NK-92 treated with Interleukin-12 subunit alpha and Interleukin-12 subunit beta, amount 100 ng/mL, for 24 hours (cell line): ENCODE measurements around the gene TPST1.
"Not testable (repeated sequence)": the region's sequence is repeated elsewhere in the genome, so short reads cannot be mapped to it uniquely, and the experiment has no call there.

Experiments used
- DNase-seq: peaks from one replicate; lab custom pipeline; 2025; lab: John Stamatoyannopoulos, UW

The TPST1 gene

DNA sequence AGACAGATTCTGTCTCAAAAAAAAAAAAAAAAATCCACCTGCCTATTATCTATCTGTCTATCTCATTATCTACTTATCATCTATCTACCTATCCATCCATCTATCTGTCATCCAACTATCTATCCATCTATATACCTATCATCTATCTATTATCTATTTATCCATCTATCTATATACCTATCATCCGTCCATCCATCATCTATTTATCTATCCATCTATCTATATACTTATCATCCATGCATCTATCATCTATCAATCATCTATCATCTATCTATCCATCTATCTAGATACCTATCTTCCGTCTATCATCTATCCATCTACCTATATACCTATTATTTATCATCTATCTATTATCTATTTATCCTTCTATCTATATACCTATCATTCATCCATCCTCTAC is 16.5 kb upstream of the TPST1 start:
- no peak for DNase-seq

DNA sequence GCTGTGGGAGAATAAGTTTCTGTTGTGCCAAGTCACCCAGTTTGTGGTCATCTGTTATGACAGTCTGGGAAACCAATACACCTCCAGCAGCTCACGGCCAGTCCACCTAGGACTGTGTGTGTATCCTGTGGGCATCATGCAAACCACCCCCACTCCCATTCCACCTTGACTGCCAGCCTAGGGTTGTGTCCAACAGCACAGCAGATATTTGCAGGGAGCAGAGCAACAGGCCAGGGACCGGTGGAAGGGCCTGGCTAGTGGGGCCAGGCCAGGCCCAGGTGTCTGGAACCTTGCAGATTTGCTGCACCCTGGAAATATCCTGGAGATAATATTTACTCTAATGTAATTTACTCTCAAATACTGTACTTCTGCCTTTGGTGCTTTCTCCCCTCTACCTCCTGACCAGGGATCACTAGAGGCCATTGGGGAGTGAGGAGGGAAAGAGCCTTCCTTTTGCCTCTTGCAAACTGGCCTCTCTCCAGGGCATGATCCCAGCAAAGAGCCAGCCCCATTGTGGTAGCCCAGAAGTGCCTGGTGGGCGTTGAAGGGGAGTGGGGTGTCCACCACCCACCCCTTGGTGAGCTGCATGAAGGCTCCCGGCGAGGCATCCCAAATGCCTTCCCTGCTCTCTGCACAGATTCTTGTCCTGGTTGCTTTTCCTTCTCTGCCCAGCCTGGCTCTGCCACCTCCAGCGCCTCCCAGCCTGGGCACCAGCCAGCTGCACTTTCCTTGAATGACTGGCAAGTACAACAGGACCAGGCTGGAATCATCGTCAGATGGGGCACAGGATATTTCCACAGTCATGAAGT is 15.2 kb upstream of the TPST1 start:
- DNase-seq: no peak

DNA sequence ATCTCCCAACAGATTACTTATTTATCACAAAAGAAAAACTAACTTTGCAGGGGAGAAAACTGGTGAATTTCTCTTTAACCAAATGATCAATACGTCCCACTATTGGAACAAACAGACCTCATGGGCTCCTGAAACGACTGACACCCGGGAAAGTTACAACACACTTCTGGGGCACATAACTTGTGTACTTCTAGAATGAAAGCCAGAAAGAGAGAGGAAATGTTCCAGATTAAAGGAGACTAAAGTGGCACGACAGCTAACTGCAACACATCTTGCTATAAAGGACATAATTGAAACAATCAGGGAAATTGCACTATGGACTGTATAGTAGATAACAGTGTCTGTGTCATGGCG is 14.7 kb upstream of the TPST1 start:
- no peak for DNase-seq

DNA sequence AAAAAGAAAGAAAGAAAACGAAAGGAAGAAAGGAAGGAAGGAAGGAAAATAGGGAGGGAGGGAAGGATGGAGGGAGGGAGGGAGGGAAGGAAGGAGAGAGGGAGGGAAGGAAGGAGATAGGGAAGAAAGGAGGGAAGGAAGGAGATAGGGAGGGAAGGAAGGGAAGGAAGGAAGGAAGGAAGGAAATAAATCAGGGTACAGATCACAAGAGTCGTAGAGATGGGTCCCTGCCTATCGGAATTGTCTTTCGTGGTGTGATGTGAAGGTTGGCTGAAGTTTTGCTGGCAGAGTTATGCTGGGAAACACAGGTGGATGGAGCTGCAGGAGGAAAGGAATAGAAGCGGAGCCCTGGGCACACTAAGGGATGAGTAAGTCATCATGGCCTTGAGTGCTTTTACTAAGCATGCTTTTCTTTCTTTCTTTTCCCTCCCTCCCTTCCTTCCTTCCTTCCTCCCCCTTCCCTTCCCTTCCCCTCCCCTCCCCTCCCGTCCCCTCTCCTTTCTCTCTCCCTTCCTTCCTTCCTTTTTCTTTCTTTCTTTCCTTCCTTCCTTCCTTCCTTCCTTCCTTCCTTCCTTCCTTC is 11.9 kb upstream of the TPST1 start:
- no peak for DNase-seq

DNA sequence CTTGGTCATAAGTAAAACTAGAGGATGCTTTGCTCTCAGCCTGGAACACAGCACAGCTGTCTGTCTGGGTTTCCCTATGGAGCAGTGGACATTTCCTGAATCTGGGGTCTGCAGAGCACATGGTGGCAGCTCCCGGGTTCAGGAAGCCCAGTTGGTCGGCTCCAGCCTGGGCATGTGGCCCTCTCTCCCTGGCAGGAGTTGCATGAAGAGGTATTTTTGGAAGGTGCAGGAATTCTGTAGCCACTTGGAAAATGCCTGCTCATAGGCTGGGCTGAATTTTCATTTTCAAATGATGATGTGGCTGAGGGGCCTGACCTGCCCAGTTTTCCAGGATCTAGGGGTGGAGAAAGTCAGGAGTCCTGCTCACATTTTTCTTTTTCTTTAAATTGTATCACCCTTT is 6.7 kb upstream of the TPST1 start:
- DNase-seq: no peak

DNA sequence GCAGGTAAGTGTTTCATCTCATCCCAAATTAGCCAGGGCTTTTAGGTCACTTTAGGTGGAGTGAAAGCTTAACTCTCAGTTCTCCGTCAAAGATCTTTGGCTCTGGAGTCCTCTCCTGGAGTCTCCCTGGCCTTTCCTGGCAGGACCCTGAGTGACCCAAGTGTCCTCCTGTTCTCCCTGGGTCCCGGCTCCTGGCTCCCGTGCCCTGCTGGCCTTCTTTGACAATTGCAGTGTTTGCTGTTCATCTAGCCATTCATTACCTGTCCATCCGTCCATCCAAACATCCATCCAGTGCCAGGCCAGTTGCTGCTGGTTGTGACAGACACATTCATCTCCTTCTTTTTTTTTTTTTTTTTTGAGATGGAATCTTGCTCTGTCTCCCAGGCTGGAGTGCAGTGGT is 6.2 kb upstream of the TPST1 start:
- no peak for DNase-seq

DNA sequence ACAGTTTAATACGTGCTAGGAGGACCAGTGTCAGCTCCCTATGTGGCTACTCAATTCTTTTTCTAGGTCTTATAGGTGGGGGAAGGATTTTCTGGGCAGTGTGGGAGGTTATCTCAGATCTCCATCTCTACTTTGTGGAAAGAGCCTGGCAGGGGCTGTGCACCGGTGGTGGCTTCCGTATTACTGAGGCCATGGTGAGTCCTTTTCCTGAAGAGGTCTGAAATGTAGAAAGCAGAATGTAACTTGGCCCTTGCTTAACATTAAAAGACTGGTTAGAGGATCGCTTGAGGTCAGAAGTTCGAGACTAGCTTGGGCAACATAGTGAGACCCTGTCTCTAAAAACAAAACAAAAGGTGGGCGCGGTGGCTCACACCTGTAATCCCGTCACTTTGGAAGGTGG is 2.7 kb upstream of the TPST1 start:
- no peak for DNase-seq

DNA sequence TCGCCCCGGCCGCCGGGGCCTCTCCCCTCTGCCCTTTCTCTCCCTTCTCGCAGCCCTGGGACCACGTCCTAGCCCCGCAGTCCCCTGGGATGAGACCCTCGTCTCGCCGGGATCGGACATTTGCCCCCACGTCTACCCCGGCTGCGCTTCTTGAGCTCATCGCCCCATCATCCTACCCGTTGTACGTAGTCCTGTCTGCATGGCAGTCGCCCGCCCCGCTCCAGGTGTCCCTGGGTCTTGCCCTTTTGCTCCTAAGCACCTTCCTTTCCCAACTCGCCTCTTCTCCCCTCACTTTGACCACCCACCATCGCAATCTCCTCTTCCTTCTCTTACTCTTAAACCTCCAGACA is 582 bp downstream of the TPST1 start:
- no peak for DNase-seq

DNA sequence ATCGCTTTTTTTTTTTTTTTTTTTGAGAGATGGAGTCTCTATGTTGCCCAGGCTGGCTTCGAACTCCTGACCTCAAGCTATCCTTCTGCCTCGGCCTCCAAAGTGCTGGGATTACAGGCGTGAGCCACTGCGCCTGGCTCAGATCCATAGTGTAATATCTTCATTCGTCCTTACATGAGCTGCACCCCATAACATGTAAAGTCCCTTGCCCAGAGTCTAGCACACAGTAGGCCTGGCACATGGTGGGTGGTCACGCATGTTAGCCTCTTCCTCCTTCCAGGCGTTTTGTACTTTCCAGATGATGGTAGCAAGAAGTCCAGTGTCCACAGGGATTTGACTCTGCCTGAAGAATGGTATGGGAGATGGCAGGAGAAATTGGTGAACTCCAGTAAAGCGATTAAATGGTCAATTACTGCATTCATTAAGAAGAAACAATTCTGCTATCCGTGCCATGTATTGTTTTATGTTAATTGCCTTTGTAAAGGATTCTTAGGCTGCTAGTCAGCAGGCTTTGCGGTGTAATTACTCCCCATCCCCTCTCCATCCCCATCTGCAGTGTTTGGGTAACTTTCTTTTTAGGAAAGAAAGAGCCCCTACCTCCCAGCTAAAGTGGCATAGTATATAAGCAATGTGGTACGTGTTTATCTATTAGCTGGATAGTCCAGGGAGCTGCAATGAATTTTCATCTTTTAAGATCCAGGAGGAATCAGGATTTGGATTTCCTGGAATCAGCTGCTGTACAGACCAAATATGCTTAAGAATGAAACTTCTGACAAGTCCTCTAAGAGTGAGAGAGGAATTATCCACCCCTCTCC is 1.2 kb downstream of the TPST1 start:
- no peak for DNase-seq

DNA sequence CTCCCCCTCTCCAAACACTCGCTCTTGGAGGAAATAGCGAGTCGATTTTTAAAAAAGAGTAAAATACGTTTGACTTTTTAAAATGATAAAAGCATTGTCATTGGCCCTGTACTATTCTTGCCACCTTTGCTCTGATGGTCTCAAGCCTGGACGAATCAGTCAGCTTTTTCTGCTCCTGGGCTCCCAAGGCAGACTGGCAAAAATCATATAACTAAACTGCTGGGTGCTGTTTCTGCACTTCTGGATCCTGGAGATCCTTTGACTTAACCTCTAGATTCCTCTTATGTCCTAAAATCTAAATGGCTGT is 1.8 kb downstream of the TPST1 start:
- no peak for DNase-seq

DNA sequence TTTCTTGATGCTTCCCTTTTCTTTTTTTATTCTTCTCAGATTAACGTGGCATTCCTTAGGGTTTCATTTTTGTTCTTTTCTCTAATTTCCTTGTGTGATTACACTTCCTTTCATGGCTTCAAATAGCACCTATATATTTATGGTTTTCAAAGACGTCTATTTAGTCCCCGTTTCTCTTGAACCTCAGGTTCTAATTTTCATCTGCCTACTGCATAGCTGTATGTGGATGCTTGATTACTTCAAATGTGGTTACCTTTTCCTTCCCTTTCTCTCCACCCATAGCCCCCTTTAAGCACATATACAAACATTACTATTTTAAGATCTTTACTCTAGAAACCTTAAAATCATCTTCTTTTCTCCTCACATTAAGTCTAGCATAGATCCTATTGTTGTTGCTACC is 2.4 kb downstream of the TPST1 start:
- no peak for DNase-seq

DNA sequence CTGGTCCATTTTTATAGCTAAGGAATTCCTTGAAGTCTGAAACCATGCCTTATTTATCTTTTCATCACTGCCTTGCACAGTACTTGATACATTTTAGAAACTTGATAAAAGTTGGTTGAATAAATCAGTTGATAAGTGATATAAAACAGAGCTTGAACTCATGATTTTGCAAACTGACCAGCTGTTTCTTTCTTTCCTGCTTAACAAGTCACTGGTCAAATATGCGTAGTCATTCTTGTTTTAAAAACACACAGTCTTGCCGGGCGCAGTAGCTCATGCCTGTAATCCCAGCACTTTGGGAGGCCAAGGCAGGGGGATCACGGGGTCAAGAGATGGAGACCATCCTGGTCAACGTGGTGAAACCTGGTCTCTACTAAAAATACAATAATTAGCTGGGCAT is 6.3 kb downstream of the TPST1 start:
- no peak for DNase-seq

DNA sequence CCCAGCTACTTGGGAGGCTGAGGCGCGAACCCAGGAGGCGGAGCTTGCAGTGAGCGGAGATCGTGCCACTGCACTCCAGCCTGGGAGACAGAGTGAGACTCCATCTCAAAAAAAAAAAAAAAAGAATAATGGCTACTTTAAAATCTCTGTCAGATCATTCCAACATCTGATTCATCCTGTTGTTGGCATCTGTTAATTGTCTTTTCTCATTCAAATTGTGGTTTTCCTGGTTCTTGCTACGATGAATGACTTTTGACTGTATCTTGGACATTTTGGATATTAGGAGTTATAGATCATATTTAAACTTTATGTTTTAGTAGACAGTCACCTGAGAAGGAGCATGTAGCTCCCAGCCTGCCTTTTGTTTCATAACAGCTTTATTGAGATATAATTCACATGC is 8.5 kb downstream of the TPST1 start:
- DNase-seq: no peak

DNA sequence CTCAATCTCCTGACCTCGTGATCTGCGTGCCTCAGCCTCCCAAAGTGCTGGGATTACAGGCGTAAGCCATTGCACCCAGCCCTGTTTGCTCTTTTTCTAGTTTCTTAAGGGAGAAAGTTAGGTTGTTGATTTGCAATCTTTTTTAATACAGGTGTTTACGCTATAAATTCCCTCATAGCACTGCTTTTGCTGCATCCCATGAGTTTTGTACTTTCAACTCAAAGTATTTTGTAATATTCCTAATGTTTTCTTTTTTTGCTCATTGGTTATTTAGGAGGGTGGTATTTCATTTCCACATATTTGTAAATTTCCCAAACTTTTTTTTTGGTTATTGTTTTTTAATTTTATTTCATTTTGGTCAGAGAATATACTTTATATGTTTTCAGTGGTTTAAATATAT is 11.6 kb downstream of the TPST1 start:
- DNase-seq: no peak

DNA sequence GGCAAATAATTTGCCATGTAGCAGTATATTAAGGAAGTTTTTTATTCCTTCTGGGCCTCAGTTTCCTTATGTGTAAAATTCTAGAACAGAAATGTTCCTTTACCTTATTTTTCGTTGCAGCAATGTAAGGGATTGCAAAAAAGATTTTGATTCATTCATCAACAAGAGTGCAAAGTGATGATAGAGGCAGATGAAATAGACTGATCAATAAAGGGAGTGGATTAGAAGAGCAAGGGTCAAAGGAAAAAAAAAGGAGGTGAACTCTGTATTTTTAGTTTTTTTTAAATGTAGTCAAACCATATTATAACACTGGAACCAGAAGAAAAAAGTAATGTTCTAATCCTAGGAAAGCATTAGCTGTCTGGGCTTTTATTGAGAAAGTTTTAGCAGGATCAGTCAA is 14.7 kb downstream of the TPST1 start:
- no peak for DNase-seq

DNA sequence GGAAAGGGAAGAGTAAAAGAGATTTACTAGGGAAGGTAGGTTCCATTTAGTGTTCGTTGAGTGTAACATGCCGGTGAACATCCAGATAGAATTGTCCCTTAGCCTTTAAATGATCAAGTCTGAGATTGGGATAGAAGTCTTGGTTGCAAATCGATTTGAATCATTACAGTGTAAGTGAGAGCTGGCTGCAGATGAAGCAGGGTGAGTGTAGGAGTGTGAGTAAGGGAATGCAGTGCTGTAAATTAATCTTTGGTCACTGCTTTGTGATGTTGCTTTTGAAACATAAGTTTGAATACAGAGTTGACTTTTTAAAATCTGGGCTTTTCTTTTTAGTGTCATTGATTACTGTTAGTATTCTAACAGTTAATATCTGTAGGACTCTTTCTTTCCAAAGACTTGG is 16.3 kb downstream of the TPST1 start:
- DNase-seq: no peak

DNA sequence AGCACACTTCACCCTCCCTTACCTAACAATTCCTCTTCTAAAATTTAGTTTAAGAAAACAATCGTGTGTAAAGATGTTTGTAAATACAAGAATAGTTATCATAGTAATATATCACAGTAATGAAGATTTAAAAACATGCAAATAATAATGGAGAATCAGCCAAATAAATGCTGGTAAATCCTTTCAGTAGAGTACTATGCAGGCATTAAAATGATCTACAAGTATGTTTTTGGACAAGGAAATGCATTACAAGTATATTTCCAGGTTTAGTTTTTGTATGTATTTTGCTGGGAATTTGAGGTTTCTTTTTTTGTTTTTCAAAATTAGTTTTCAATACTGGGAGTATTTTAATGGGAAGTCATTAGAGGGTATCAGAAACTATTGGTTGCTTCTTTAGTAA is 22.7 kb downstream of the TPST1 start:
- no peak for DNase-seq

DNA sequence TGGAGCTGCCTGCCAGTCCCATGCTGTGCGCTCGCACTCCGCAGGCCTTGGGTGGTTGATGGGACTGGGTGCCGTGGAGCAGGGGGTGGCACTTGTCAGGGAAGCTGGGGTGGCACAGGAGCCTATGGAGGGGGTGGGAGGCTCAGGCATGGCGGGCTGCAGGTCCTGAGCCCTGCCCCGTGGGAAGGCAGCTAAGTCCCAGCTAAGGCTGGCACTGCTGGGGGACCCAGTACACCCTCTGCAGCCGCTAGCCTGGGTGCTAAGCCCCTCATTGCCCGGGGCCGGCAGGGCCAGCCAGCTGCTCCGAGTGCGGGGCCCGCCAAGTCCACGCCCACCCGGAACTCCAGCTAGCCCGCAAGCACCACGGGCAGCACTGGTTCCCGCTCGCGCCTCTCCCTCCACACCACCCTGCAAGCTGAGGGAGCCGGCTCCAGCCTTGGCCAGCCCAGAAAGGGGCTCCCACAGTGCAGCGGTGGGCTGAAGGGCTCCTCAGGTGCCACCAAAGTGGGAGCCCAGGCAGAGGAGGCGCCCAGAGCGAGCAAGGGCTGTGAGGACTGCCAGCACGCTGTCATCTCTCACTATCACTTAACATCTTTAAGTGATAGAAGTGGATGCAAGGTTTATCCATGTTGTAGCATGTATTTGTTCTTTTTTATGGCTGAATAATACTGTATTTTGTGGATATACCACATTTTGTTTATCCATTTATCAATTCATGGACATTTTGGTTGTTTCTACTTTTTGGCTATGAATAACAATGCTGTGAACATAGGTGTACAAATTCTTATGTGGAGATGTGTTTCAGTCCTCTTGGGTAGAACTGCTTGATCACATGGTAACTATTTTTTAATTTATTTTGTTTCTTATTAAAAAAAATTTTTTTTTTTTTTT is 26.4 kb downstream of the TPST1 start:
- DNase-seq: not testable (repeated sequence)

DNA sequence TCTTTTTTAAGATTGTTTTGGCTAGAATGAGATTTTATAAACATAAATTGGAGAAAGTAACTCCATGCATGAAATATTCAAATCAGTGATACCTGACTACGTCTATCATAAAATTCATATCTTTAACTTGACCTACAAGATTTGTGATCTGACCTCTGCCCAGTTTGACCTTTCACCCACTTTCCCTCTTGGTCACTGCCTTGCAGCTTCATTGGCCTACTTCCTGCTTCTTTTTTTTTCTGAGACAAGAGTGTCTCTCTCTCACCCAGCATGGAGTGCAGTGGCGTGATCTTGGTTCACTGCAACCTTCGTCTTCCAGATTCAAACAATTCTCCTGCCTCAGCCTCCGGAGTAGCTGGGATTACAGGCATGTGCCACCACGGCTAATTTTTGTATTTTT is 28.5 kb downstream of the TPST1 start:
- DNase-seq: no peak

DNA sequence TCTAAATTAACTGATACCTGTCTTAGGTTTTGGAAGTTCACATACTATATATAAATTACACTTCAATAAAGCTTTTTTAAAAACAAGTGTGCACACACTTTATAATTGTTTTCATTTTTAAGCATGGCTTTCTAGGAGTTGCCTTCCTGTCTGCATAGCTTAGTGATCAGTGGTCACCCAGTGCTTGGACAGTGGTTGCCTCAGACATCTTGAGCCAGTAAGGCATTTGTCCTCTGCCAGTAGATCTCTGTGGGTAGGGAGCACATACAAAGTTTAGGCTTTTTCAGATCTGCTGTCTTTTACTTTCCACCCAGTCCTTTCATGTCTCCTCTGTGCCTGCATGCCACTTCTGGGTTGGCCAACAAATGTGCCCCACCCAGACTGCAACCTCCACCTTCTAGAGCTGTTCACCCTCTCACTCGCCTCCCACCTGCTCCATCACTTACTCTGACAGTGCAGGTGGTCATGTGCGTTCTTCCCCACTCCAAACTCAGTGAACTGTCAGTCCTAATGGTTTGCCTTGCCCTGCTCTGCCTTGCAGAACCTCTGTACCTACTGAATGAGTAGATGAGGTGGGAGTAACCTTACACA is 31.7 kb downstream of the TPST1 start:
- no peak for DNase-seq

DNA sequence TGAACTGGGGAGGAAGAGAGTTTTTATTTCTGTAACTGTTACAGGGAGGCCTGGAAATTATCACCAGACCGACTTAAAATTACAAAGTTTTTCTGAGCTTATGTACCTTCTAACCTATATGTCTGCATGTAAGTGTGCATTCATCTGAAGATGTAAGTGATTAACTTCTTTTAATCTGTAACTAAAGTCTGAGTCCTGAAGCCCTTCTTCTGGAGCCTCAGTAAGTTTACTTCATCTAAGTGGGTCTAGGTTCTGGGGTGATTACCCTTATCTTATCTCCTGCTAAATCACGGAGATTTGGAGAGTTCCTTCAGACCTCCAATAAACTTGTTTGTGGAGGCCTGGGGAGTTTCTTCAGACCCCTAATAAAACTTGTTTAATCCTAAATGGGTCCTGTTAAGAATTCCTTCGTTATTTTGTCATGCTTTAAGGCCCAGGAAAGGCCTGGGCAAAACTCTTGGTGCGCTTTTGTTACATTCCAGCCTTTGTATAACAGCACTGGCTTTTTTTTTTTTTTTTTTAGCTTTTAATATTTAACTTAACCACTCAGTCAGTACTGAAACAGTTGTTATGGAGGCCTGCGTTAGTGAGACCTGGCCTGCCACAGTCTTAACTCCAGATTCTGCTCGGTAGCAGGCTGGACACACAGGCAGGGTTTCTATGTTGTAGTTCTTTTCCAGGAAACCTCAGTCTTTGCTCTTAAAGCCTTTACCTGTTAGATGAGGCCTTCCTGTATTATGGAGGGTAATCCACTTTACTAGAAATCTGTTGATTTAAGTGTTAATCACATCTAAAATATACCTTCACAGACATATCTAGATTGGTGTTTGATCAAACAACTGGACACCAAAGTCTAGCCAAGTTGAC is 33.0 kb downstream of the TPST1 start:
- DNase-seq: no peak
